ENCODE results near the gene TRUB1. TPM values are rescaled to one million over a fixed set of nuclear protein-coding genes. Genes with fewer than 3 reads are reported as not detected.

The TRUB1 gene
- total RNA-seq, 1 donor from 2014 or later = 47.0 TPM

Other genes with a start within 250 kb of the TRUB1 start
- gene FHIP2A, start 116.4 kb upstream of the TRUB1 start, total RNA-seq = 14.6 and 27.0 TPM in 2 replicates
- gene ATRNL1, start 155.2 kb downstream of the TRUB1 start, total RNA-seq = 5.0 and 12.3 TPM in 2 replicates

Data from renal cortical epithelial cell (primary cell).